Activated CD4-positive, CD25-positive, alpha-beta regulatory T cell (primary cell): ENCODE measurements around the gene PAPPA2.
"Not testable (repeated sequence)": the region's sequence is repeated elsewhere in the genome, so short reads cannot be mapped to it uniquely, and the experiment has no call there.

Experiments used
- DNase-seq, 4 experiments: peaks; one replicate each; lab custom pipeline; 2025; lab: John Stamatoyannopoulos, UW

The PAPPA2 gene

DNA sequence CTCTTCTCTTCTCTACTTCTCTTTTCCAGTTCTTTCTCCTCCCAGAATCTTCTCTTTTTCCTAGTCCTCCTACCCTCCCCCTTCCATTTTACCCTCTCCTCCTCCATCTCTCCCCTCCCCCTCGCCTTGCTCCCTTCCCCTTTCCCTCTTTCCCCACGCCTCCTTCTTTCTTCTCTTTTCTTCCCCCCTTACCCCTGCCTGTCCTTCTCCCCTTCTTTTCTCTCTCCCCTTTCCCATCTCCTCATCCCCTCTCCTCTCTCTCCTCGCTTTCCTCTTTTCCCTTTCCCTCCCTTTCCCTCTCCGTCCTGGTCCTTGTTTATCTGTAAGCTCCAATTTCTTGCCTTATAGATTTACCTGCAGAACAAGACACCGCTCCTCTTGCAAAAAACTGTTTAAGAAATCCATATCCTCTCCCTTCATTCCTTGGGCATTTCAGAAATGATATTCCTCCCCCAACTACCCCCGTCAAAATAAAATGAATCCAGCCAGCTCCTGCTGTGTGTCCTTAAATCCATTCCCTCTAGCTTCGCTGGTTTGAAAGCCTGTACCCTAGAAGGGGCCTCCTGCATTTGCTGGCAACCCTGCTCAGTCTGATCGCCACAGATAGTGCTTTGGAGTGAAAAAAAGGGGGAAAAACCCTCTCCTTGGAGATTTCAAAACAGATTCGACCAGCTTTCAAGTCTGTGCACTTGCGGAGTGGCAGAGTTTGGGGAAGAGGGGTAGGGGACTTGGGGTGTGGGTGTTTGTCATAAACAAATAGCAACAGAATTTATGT is 89.4 kb downstream of the PAPPA2 start:
- DNase-seq, result no peak

DNA sequence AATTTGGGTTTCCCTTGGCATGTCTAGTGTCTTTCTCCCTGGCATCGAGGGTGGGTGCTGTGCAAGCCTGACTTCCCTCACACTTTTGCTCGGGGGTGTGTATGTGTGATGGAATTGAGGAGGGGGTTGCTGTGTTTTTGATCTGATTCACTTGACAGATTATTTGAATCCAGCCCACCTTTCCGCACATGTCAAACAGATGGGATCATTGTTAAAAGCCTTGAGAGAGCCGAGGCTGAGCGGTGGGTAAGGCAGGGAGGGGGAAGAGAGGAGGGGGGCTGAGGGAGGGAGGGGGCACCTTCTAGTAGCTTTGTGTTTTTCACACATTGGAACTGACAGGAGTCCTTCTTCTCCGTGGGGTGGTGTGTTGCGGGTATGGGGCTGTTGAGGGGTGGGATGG is 90.0 kb downstream of the PAPPA2 start:
- DNase-seq, result no peak

DNA sequence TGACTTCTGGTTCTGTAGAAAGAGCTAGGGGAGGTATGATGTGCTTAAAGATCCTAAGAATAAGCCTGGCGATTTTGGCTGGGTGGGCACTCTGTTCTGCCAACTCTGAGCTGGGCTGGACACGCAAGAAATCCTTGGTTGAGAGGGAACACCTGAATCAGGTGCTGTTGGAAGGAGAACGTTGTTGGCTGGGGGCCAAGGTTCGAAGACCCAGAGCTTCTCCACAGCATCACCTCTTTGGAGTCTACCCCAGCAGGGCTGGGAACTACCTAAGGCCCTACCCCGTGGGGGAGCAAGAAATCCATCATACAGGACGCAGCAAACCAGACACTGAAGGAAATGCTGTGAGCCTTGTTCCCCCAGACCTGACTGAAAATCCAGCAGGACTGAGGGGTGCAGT is 93.3 kb downstream of the PAPPA2 start:
- DNase-seq, result no peak

DNA sequence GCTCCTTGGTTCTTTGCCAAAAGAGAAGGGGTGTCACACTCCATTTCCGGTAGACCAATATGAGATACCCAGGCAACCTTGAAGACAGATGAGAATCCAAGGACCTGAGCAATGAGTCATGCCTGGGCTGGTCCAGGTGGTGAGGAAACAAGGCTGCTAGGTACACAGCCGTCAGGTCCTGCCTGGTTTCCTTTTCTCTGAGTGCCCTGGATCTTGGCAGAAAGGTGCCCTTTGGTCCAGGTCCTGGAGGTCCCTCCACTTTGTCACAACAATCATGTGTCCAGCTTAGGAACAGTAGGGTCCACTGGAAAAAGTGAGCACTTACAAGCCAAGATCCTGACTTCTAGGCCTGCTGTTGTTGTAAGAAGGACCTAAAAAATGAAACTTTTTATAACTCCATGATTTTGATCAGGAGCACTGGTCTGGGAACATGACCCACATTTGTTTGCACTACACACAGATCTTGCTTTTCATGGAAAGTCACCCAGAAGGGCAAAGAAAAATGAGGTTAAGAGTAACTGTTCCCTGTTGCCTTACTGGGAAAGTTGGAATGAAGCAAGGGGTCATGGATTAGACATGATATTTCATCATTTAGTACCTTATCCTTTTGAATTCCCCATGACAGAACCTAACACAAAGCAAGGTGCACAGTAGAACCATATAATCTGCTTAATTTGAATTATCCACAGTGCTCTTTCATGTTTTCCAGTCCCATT is 94.7 kb downstream of the PAPPA2 start:
- DNase-seq, result no peak

DNA sequence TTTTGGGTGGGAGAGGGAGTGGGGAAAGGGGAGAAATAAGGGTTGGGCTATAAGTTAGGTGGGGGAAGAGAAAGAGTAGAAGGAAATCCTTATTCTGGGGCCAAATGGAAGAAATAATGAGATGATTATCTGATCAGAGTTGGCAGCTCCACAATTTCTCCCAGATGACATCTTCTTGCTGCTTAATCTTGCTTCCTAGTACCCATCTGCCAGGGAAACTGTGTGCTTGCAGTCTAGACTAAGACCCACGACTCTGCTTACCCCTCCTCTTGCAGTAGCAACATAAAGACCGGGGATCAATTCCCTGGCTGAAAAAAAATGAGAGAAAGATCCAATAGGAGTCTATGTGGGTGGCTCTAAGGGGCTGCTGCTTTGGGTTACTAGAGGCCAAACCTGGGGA is 95.6 kb downstream of the PAPPA2 start:
- no peak for DNase-seq

DNA sequence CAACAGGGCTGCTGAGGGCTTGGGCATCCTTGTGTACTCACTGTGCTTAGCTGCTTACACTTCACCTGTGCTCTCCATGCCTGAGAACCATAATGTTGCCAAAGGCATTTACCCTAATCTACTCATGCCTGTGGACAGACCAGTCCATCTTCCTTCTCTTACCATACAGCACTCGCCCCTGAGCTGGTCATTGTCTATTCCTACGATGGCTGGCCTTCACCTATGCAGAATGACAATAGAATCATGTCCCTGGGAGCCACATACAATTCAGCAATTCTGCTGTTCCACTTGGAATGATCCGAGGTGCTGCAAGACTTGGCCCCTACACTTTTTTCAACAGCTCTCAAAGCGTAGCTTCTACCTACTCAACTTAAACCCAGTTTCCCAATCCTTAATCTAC is 96.5 kb downstream of the PAPPA2 start:
- DNase-seq, result no peak

DNA sequence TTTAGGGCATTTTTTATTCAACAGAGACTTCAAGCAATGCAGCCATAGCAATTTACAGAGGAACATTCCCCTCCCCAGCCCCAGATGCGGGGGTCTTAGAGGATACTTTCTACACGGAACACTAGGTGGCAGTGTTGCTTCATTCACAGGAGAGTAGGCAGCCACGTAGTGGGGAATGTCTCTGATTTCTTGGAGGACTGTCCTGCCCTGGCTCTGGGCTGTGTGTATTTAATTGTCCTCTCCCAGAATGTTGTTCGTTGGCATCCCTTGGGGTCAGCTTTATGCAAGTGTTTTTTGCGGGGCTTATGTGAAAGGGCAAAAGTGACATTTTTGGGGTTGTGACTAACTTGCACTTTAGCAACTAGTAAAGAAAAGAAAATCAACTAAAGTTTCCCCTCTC is 96.9 kb downstream of the PAPPA2 start:
- DNase-seq, result no peak

DNA sequence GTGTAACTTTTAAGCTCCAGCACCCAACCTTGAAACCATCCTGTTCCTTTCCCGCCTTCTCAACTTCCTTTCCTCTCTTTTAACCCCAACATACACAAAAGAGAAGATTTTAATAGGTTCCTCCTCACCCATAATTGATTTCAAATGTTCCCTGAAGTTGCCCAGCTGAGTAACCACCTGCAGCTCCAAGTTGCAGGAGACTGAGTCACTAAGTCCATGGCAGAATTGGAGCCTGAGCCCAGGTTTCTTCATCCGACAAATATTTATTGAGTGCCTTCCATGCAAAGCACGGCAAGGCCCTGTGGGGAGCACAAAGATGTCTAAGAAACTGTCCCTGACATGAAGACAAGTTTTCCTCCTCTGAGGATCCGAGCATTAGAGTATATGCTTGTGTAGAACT is 97.7 kb downstream of the PAPPA2 start:
- no peak for DNase-seq

DNA sequence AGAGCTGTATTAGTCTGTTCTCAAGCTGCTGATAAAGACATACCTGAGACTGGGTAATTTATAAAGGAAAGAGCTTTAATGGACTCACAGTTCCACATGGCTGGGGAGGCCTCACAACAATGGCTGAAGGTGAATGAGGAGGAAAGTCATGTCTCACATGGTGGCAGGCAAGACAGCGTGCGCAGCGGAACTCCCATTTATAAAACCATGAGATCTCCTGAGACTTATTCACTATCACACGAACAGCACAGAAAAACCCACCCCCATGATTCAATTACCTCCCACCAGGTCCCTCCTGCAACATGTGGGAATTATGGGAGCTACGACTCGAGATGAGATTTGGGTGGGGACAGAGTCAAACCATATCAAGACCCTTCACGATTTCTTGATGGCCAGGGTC is 98.8 kb downstream of the PAPPA2 start:
- DNase-seq, result not testable (repeated sequence)

DNA sequence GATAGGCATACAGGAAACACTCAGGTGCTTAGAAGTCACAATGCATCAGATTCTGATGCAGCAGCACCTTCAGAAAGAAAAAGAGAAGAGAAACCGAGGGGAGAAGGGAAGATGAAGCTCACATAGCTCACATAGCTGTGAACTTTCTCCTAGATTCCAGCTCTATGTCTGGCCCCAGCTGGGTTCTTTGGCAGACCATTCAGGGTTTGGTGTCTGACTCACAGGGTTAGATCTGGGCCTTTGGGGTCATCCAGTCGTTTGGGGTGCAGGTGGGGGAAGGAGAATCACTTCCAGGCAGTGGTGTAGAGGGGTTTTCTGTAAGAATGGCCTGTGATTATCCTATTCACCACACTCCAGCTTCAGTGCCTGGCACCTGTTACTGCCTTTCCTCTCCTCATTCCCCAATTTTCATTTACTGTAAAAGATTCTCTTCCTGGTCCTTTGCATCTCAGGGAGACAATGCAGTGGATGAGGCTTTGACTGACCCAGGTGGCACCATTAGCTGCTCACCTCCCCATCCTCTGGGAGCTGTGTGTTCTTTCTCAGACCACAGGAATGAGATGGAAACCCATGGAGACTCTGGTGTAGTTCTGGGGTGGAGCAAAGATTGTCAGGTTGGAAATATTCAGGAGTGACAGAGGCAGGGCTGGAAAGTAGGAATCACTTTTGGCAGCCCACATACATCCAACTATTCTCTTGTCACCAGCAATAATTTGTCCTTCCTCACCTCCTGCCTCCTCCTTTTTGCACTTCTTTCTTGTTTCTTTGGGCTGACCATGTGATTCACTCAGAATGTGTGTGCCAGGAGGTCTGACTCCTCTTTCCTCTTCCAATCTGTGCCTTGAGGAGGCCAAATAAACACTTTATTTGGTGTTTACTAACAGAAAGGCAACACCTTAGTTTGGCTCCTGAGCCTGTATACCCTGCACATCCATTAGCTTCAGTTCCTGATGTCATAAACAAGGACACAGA is 103.3 kb downstream of the PAPPA2 start:
- DNase-seq, result no peak

DNA sequence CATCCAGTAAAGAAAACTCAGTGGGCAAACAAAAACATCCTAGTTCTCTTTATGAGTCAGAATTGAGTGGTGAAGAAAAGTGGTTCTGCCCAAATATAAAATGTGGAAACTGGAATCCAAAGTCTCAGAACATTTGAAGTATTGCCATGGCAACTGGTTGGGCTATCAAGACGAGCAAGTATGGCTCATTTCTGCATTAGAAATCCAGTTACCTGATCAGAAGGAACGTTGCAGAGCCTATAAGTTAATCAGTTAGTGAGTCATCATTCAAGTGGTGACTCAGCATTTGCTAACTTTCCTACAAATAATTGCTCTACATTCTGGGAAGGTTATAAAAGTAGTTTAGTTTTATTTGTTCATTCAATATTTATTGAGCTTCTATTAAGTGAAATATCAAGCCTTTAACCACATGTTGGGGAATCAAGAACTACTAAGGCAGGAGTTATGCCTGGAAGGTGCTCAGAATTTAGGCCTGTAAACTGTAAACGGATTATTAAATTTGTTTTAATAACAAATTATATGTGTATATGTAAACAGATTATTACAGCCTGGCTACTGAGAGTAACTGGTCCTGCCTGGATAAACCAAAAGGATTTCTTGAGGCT is 104.3 kb downstream of the PAPPA2 start:
- DNase-seq, result no peak

DNA sequence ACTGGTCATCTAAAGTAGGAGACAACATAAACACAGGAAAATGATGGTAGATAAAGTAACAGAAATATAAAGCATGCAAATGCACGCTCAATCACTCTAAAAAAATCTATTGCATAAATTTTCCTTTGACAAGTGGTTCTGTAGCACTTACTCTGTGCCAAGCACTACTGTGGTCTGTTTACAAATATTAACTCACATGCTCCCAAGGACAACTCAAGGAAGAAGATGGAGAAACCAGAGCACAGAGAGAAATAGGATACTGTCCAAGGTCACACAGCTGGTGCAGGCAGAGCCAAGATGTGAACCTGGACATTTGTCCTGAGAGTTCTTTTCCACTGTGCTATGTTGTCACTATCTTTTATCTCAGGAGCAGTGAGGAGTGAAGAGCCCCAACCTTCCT is 105.2 kb downstream of the PAPPA2 start:
- no peak for DNase-seq

DNA sequence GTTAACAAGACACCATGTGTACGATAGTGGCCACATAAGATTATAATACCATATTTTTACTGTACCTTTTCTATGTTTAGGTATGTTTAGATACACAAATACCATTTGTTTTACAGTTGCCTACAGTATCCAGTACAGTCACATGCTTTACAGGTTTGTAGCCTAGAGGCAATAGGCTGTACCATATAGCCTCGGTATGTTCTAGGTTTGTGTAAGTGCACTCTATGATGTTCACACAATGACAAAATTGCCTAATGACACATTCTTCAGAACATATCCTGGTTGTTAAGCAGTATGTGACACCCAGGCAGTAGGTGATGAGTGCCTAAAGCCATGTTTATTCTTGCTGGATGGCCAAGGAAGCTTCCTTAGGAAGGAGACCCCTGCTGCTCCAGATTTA is 111.8 kb downstream of the PAPPA2 start:
- no peak for DNase-seq

DNA sequence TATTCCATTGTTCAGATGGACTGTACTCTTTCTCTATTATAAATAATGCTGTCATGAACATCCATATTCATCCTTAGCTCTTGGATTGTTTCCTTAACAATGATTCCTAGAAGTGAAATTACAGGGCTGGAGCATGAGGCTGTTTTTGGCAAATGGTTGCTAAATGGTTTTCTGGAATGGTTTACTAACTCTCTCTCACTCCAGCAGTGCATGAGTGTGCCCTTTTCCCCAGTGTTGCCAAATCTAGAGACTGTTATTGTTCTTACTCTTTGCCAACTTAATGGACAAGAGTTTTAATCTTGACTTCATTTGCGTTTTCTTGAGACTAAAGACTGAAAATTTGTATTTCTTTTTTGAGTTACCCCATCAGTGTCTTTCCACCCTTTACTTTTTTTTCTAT is 113.0 kb downstream of the PAPPA2 start:
- no peak for DNase-seq

DNA sequence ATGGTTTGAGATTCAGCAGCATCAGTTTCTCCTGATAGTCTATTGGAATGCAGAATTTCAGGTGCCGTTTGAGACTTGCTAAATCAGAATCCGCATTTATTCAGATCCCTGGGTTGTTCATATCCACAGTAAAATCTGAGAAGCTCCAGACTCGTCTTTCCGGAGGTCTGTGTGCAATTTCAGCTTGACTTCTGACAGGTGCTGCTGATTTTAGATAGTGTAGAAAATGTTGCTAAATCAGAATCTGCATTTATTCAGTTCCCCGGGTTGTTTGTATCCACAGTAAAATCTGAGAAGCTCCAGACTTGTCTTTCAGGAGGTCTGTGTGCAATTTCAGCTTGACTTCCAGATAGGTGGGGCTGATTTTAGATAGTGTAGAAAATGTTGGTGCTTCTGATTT is 113.7 kb downstream of the PAPPA2 start:
- no peak for DNase-seq

DNA sequence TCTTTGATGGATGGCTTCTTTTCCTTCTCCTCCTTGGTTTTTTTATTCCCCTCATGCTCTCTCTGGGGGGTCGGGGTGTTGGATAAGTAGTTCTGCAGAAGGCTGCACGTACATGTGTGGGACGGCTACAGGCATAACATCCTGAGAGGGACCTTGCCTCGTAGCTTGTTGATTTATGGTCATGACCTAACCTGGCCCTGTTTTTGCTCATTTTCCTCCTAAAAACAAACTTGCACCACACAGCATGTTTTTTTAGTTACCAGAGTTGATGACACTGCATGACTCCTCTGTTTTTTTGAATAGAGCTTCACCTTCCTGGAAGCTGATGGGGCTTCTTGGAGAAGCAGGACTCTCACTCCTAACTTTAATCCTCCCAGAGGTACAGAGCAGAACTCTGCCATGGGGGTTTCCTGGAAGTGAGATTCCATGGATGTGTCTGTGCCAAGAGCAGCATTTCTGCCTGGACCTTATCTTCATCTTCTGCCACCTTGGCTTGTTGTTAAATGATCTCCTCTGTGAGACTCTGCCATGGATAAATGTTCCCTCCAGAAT is 114.7 kb downstream of the PAPPA2 start:
- no peak for DNase-seq

DNA sequence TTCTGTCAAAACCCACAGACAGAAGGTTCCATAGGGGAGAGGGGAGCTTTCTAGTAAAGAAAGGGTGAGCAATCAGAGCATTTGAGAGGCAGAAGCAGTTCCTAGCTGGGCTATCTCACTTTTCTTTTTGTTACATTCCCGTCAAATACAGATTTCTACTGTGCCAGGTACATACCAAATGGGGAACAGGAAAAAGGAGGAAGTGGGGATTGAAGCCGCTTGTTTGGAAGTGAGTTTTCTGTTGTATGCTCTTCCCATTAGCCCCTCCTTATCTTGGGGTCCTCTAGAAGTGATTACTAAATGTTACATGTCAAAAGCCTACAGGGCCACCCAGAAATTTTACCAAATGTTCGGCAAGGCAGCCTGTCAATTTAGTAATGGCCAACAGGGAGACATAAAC is 116.1 kb downstream of the PAPPA2 start:
- DNase-seq, result no peak

DNA sequence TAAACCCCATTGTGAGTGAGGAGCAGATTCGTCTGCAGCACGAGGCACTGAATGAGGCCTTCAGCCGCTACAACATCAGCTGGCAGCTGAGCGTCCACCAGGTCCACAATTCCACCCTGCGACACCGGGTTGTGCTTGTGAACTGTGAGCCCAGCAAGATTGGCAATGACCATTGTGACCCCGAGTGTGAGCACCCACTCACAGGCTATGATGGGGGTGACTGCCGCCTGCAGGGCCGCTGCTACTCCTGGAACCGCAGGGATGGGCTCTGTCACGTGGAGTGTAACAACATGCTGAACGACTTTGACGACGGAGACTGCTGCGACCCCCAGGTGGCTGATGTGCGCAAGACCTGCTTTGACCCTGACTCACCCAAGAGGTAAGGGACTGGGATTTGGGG is 132.2 kb downstream of the PAPPA2 start:
- DNase-seq, result no peak

DNA sequence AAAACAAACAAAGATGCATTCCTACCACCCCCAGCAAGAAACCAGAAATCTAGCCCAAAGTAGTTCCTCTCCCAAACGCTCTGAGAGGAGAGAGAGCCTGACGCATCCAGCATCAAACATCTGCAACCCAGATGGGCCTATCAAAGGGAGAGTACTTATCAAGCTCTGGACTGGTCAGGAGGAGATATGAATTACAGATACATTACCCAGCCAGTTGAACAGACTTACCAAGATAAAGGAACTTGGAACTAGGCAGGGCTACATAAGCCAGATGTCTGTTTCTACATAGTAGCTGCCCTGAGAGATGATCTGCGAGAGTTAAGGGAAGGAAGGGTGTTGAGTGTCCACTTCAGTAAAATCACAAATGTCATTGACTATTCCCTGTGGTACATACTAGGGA is 138.4 kb downstream of the PAPPA2 start:
- no peak for DNase-seq

DNA sequence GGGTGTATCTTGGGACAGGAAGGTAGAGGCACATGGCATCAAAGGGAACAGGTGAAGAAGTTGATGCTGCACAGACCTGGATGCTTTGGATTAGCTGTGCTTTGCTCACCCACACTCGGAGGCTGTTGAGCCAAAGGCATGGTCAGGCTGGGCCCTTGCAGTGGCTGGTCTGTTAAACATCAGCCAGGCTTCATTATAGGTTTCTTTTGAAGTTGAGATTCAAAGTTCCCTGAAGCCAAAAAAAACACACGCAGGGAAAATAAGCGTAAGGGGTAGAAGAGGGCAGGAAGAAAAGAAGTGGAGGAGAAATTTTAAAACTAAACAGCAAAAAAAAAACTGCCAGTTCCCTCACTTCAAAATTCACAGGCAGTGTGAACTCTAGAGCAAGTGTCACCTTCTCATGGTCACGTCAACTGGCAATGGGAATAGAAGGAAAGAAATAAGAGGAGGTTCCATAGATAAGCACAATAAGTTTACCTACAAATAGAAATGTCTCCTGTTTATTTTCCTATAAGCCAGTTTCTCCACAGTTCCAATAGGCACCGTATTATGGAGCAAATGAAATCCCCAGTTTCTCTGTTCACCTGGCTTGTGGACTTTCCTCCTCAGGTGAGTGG is 139.5 kb downstream of the PAPPA2 start:
- no peak for DNase-seq

DNA sequence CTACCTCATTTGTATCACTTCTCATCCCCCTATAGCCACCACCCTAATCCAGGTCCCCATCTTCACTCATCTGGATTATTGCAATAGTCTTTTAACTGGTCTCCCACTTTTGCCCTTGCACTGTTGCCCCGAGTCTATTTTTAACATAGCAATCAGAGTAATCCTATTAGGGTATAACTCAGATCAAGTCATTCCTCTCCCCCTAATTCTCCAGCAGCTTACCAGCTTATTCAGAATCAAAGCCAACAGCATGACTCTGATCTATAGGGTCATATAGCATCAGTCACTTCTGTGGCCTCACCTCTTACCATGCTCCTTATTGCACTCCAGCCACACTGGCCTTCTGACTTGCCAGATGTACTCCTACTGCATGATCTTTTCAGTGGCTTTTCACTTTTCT is 140.7 kb downstream of the PAPPA2 start:
- no peak for DNase-seq
